ENCODE data around the gene CARTPT.

Gene CARTPT

DNA sequence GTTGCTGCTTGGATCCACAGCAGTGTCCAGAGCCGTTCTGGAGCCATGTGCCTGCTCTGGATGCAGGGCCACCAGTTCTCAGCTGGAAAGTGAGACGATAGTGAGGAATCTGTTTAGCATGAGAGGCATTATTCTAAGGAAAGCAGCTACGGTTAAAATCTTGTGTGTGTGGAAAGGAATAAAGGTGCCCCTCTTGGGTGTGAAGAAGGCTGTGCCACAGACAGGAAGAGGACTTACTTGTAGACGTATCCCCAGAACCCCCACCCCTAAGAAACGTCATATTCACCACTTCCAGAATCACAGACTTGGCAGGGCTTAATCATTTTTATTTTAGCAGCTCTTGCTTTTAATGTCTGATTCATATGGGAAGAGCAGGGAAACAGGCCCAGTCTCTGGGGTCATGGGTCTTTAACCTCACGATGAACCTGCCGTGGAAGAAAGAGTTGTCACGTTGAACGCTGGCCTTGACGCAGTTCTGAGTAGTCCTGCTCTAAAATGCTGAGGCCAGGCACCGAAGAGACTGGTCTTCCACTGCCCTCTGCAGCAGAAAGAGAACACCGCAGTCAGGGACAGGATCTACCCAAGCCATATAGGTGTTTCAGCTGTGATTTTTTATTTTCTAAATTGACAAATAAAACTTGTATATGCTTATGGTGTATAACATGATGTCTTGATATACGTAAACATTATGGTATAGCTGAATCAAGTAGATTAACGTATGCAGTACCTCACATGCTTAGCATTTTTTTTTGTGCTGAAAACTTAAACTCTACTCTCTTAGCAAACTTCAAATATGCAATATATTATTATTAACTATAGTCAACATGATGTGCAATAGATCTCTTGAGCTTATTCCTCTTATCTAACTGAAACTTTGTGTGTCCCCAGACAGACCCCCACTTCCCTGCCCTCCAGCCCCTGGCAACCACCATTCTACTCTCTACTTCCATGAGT is 38.8 kb downstream of the CARTPT start:
- no peak for DNase-seq (ENCODE audit: low spot score)
- TF ChIP-seq, protein P1, sequence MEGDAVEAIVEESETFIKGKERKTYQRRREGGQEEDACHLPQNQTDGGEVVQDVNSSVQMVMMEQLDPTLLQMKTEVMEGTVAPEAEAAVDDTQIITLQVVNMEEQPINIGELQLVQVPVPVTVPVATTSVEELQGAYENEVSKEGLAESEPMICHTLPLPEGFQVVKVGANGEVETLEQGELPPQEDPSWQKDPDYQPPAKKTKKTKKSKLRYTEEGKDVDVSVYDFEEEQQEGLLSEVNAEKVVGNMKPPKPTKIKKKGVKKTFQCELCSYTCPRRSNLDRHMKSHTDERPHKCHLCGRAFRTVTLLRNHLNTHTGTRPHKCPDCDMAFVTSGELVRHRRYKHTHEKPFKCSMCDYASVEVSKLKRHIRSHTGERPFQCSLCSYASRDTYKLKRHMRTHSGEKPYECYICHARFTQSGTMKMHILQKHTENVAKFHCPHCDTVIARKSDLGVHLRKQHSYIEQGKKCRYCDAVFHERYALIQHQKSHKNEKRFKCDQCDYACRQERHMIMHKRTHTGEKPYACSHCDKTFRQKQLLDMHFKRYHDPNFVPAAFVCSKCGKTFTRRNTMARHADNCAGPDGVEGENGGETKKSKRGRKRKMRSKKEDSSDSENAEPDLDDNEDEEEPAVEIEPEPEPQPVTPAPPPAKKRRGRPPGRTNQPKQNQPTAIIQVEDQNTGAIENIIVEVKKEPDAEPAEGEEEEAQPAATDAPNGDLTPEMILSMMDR (IDR thresholded peaks at IDR 0.05) = peak; percentile 26
- Histone ChIP-seq H3K27ac (no peak overlapping the region), H3K4me3 (peak overlapping the region; percentile 58)

DNA sequence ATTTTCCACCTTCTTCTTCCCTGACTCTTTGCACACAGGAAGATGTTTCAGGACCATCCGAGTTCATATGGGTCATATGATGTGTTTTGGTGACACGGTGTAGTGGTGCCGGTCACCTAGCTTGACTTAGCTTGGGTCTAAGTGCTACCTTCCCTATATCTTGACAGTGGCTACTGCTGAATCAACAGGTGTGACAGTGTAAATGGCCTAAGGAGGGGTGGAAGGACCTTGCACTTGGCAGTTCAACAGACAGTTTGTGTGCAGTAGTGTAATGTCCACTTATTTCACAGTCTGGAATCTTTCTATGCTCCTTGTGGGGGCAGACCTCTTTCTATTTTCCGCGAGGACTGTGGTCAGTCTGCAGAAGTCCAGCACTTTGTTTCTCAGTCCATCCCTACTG is 43.8 kb downstream of the CARTPT start:
- H3K4me3 ChIP-seq = no peak overlapping the region
- no peak overlapping the region for H3K27ac ChIP-seq
- TF ChIP-seq, protein P1 (IDR thresholded peaks at IDR 0.05) = no peak
- no peak for DNase-seq (ENCODE audit: low spot score)

- Histone ChIP-seq H3K27ac (no peak overlapping the region), H3K4me3 (no peak overlapping the region)
- TF ChIP-seq, protein P1 (IDR thresholded peaks at IDR 0.05) = no peak
- DNase-seq (ENCODE audit: low spot score) = no peak
These were observed 48.6 kb downstream of the CARTPT start for GRCh38 chr5:71767661-71768060.

DNA sequence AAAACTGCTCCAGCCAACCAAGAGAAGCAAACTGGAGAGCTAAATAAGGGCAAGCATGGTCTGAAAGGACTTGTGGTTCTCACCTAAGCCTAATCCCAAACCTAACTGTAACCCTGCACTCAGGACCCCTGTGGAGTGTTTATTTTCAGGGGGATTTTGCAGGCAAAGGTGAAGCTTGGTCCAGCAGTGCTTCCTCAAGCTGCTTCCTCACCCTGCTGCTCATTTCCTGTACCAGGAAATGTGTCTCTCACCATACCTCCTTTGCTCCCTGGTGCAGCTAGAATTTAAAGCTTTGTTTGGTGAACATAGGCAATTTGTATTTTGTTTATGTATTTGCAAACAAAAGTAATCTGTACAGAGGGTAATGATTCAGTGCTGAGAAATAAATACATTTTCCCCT is 50.2 kb downstream of the CARTPT start:
- TF ChIP-seq, protein P1 (IDR thresholded peaks at IDR 0.05) = no peak
- no peak overlapping the region for H3K4me3 ChIP-seq
- no peak for DNase-seq (ENCODE audit: low spot score)
- H3K27ac ChIP-seq = no peak overlapping the region

DNA sequence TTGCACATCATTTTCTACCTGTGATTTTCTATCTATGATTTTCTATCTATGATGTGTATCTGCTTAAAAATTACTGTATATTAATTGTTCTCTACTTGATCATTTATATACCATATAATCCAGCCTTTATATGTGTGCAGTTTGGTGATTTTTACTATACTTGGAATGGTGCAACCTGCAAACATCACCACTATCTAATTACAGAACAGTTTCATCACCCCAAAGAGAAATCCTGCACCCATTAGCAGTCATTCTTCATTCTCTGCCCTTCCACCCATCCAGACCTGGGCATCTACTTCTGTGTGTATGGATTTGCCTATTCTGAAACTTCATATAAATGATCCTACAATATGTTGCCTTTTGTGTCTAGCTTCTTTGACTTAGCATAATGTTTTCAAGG is 51.3 kb downstream of the CARTPT start:
- DNase-seq (ENCODE audit: low spot score) = no peak
- no peak overlapping the region for H3K4me3 ChIP-seq
- no peak overlapping the region for H3K27ac ChIP-seq
- TF ChIP-seq, protein P1 (IDR thresholded peaks at IDR 0.05) = no peak

All from coronary artery (tissue), 2 donors.